Motor neuron (in vitro differentiated cells): ENCODE results near the gene PRM1. TPM values are rescaled to one million over a fixed set of nuclear protein-coding genes. Genes with fewer than 3 reads are reported as not detected.

ENCODE experiments used
- ATAC-seq, 8 experiments: fragments of 200-7000 bp; cut with Tn5 transposase; replicated peaks in 6 of 8; 2 replicates each; pipeline ENCODE4 v1.8.0; 2021; ENCODE audit warnings: mild to moderate bottlenecking in 8 of 8, moderate library complexity in 8 of 8
- H3K27ac ChIP-seq, 2 donors: fragments of 250-450 bp; sonication (Bioruptor Pico); 2 replicates each; pipeline ENCODE4 v1.9.0; 2021; ENCODE audit warnings: antibody characterized with exemption in 2 of 2, mild to moderate bottlenecking in 2 of 2, moderate library complexity in 1 of 2
- H3K4me1 ChIP-seq, 2 donors: fragments of 250-450 bp; sonication (Bioruptor Pico); replicated peaks in 1 of 2; 2 replicates each; pipeline ENCODE4 v1.6.1; 2021; ENCODE audit warnings: antibody characterized with exemption in 2 of 2, mild to moderate bottlenecking in 2 of 2, moderate library complexity in 1 of 2
- H3K4me3 ChIP-seq, 5 donors: fragments of 250-450 bp; sonication (Bioruptor Pico); 2 replicates each; pipeline ENCODE4 v1.9.0; 2021; ENCODE audit warnings: antibody characterized with exemption in 5 of 5, mild to moderate bottlenecking in 5 of 5, moderate library complexity in 4 of 5
- WGBS, 10 experiments: fragments of 450-650 bp; shearing (Covaris generic); methylation state at CpG; one replicate each; pipeline ENCODE4 v1.0.0; 2022; 5-methylcytosine and 5-hydroxymethylcytosine counted together
- in situ Hi-C, 9 experiments: fragments of 400-800 bp; cut with MboI; loops; one replicate each; pipeline ENCODE4 v1.15.0; 2021; ENCODE audit warnings: low sequenced_read_pairs in 9 of 9, low pct_unique_long_range_greater_than_20kb in 2 of 9; ENCODE audit not compliant: unreplicated experiment in 9 of 9
- total RNA-seq, 8 experiments: library from RNA; unstranded; fragments of 300-600 nt; gene quantifications; 2 replicates each; pipeline versions ENCODE4 v1.2.3 to v1.2.4, GENCODE V29; 2022

The PRM1 gene, protein sequence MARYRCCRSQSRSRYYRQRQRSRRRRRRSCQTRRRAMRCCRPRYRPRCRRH
- not detected for total RNA-seq

- in situ Hi-C loops = no loop called here
- Histone ChIP-seq H3K4me1 (no peaks in the 10 kb centered on the region), H3K27ac (no peak within 1 kb of the TSS), H3K4me3 (no peak within 1 kb of the TSS)
- no peak for ATAC-seq
- WGBS, 10 experiments = 40 to 100% (median 78%) methylated on average over 1 to 7 of the region's 25 CpGs; no CpG with 5 or more reads in 5 of the 10 experiments
Observed at GRCh38 chr16:11280616-11281522, at the start of gene PRM1. Gene PRM1 (minus strand): TSS chr16:11281330. CDS start chr16:11281238, 92 bp downstream.

DNA sequence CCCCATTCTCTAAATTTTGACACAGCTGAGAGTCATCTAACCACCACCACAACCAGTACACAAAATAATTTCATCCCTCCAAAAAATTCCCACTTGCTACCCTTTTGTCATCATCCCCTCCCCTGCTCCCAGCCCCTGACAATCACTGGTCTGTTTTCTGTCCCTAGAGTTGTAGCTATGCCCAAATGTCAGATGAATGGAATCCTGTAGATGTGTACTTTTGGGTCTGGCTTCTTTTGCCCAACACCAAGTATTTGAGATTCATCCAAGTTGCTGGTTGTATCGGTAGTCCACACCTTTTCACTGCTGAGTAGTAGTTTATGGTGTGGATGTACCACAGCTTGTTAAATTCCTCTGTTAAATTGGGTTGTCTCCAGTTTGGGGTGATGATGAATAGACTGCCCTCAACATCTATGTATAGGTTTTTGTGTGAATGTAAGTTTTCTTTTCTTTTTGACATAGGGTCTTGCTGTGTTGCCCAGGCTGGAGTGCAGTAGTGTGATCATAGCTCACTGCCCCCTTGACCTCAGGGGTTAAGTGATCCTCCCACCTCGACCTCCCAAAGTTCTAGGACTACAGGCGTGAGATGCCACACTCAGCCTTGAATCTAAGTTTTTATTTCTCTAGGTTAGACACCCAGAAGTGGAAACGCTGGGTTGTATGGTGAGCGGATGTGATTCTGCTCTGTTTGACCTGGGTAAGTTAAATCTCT is 49.6 kb upstream of the PRM1 start:
- WGBS, 10 experiments = 61 to 100% (median 95%) methylated on average over 1 to 5 of the region's 5 CpGs
- in situ Hi-C loops = loop anchor here in 1 of 9 experiments (25.0 kb wide), 1 partner anchor 368 kb away; no protein-coding TSS in a partner anchor
- Histone ChIP-seq H3K27ac (no peak overlapping the region), H3K4me1 (peaks cover 11 to 13% of the 10 kb centered on the region in 2 donors), H3K4me3 (no peak overlapping the region)
- ATAC-seq = no peak

- no peak for ATAC-seq
- in situ Hi-C loops = loop anchor here in 1 of 9 experiments (25.0 kb wide), 1 partner anchor 368 kb away; no protein-coding TSS in a partner anchor
- no peak overlapping the region for H3K27ac ChIP-seq
- H3K4me1 ChIP-seq = peaks cover 11 to 13% of the 10 kb centered on the region in 2 donors
- H3K4me3 ChIP-seq = no peak overlapping the region
- 40 to 100% (median 78%) methylated on average over 1 to 2 of the region's 3 CpGs; no CpG with 5 or more reads in 4 of the 10 experiments for WGBS, 10 experiments
Observed at GRCh38 chr16:11329891-11330290, 48.8 kb upstream of the PRM1 start.

- no peak overlapping the region for H3K4me3 ChIP-seq
- 0 to 33% (median 7%) methylated on average over 1 to 4 of the region's 6 CpGs; no CpG with 5 or more reads in 1 of the 10 experiments for WGBS, 10 experiments
- H3K4me1 ChIP-seq = peaks cover 11 to 13% of the 10 kb centered on the region in 2 donors
- in situ Hi-C loops = loop anchor here in 1 of 9 experiments (25.0 kb wide), 1 partner anchor 367 kb away; no protein-coding TSS in a partner anchor
- ATAC-seq = peak in 7 of 8 experiments; percentile 5 to 34 (median 18)
- H3K27ac ChIP-seq = peak overlapping the region in 1 of 2 donors; percentile 70
Observed at GRCh38 chr16:11329071-11329491, 48.0 kb upstream of the PRM1 start.

GRCh38 chr16:11328172-11329070 is 47.3 kb upstream of the PRM1 start:
- in situ Hi-C loops = loop anchor here in 1 of 9 experiments (25.0 kb wide), 1 partner anchor 366 kb away; no protein-coding TSS in a partner anchor
- ATAC-seq = peak; percentile 84 to 97 (median 94)
- Histone ChIP-seq H3K4me3 (no peak overlapping the region), H3K27ac (peak overlapping the region; percentile 42 to 75), H3K4me1 (peaks cover 11 to 13% of the 10 kb centered on the region in 2 donors)
- WGBS, 10 experiments = 0 to 83% (median 13%) methylated on average over 1 to 11 of the region's 12 CpGs; no CpG with 5 or more reads in 1 of the 10 experiments

DNA sequence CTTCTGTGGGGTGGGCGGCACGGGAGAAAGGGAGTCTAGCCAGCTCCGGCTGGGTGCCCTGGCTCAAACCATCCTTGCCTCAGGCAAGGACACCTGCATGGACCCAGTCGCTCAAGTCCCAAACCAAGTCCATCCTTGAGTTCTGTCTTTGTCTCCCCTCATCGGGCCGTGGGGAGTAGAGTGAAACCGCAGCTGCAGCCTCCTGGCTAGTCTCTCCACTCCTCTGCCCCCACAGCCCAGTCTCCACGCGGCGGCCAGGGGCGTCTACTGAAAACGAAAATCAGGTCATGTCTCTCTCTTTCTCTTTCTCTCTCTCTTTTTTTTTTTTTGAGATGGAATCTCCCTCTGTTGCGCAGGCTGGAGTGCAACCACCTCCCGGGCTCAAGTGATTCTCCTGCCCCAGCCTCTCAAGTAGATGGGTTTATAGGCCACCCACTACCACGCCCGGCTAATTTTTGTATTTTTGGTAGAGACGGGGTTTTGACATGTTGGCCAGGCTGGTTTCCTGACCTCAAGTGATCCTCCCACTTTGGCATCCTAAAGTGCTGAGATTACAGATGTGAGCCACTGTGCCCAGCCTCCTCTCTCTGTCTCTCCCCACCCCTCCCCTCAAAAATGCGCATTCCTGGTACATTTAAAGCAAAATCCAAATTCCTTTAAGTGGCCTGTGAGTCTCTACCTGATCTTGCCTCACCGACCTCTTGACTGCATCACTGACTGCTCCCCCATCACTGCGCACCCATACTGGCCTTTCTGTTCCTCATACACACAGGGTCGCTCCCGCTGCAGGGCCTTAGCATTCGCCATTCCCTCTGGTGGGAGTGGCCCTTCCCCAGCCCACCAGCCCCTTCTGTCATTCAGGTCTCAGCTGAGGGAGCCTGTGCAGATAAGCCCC is 46.4 kb upstream of the PRM1 start:
- WGBS, 10 experiments = 63 to 90% (median 80%) methylated on average over 4 to 9 of the region's 23 CpGs; no CpG with 5 or more reads in 4 of the 10 experiments
- in situ Hi-C loops = loop anchor here in 1 of 9 experiments (25.0 kb wide), 1 partner anchor 365 kb away; no protein-coding TSS in a partner anchor

GRCh38 chr16:11326737-11327276 is 45.7 kb upstream of the PRM1 start:
- in situ Hi-C loops = loop anchor here in 1 of 9 experiments (25.0 kb wide), 1 partner anchor 365 kb away; no protein-coding TSS in a partner anchor
- 60 to 100% (median 97%) methylated on average over 1 to 5 of the region's 9 CpGs; no CpG with 5 or more reads in 2 of the 10 experiments for WGBS, 10 experiments
- Histone ChIP-seq H3K4me3 (no peak overlapping the region), H3K27ac (no peak overlapping the region), H3K4me1 (peaks cover 11 to 13% of the 10 kb centered on the region in 2 donors)
- ATAC-seq = no peak

More for the DNA sequence above, 46.4 kb upstream of the PRM1 start:
- Histone ChIP-seq H3K4me3 (no peak overlapping the region), H3K4me1 (peaks cover 11 to 13% of the 10 kb centered on the region in 2 donors), H3K27ac (no peak overlapping the region)
- ATAC-seq = peak in 2 of 8 experiments; percentile 4 to 9

GRCh38 chr16:11326084-11326736 is 45.1 kb upstream of the PRM1 start:
- no peak overlapping the region for H3K27ac ChIP-seq
- peaks cover 11 to 13% of the 10 kb centered on the region in 2 donors for H3K4me1 ChIP-seq
- 64 to 100% (median 93%) methylated on average over 1 to 6 of the region's 9 CpGs; no CpG with 5 or more reads in 1 of the 10 experiments for WGBS, 10 experiments
- ATAC-seq = peak in 1 of 8 experiments; percentile 9
- in situ Hi-C loops = loop anchor here in 1 of 9 experiments (25.0 kb wide), 1 partner anchor 364 kb away; no protein-coding TSS in a partner anchor
- no peak overlapping the region for H3K4me3 ChIP-seq

DNA sequence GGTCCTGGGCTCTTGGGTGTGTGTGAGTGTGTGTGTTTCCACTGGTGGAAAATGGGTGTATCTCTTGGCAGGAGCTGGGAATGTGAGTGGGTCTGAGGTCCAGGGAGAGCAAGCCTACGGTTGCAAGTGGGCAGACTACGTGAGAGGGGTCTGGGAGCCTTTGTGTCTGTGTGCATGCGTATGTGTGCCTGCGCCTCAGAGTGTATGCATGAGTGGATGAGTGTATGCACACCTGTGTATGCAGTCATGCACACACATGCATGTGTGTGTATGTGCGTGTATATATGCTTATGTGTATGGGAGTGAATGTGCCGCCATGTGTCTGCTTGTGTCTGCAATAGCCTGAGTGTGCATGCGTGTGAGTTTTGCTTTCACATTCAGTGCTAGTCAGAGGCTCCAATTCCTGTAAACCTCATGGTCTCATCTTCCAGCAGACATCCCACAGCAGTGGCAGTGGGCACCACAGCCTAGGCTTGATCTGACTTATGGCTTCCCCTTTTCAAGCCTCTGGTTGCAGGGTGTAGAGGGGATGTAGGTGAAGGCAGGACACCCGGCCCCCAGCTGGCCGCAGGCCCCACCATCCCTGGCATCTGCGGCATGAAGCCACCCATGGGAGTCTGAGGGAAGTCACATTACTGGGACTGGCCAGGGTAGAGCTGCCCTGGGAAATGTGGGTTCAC is 44.4 kb upstream of the PRM1 start:
- peak in 1 of 8 experiments; percentile 3 for ATAC-seq
- Histone ChIP-seq H3K4me1 (peaks cover 11 to 13% of the 10 kb centered on the region in 2 donors), H3K4me3 (no peak overlapping the region), H3K27ac (no peak overlapping the region)
- in situ Hi-C loops = loop anchor here in 1 of 9 experiments (25.0 kb wide), 1 partner anchor 363 kb away; no protein-coding TSS in a partner anchor
- WGBS, 10 experiments = 78 to 100% (median 91%) methylated on average over 1 to 6 of the region's 10 CpGs; no CpG with 5 or more reads in 4 of the 10 experiments
